Posterior vena cava (tissue), 2 donors: Measurements from ENCODE around the gene SERGEF. TPM values are rescaled to one million over a fixed set of nuclear protein-coding genes. Genes with fewer than 3 reads are reported as not detected.

Source experiments
- DNase-seq: peaks from one replicate; pipeline ENCODE4 v3.0.0-alpha.2; 2020; ENCODE audit warnings: low spot score
- intact Hi-C, 2 donors: fragments of 100-400 bp; cut with DNase I; formaldehyde crosslinking; loops; one replicate each; pipeline versions ENCODE4 v1.14.1 to v1.14.2; 2022 to 2023
- total RNA-seq, 2 donors: library from RNA; stranded (reverse); fragmentation: NEBNext Ultra II Directional; extraction: Animal tissue kit (Norgen Biotek cat#: 25700); gene quantifications; one replicate each; pipeline ENCODE4 v1.2.1, GENCODE V29; 2021
- donor health status: DM: yes; HTN: yes; CAD: no.
- donor health status: DM: yes; HTN: yes; CAD: no.

The SERGEF gene
- total RNA-seq, 2 donors from 2014 or later = 32.6 to 37.9 TPM

GRCh38 chr11:17803754-17804334 is 209.0 kb downstream of the SERGEF start:
- no peak for DNase-seq
- intact Hi-C loops = no loop called here

- intact Hi-C loops = no loop called here
- DNase-seq = no peak
These were observed 210.4 kb downstream of the SERGEF start for GRCh38 chr11:17802491-17802890.

- intact Hi-C loops = no loop called here
- no peak for DNase-seq
These were observed 211.7 kb downstream of the SERGEF start for GRCh38 chr11:17801166-17801565.

- peak; percentile 56 for DNase-seq
- intact Hi-C loops = no loop called here
These were observed 213.7 kb downstream of the SERGEF start for GRCh38 chr11:17799147-17799546.

GRCh38 chr11:17798716-17799115 is 214.1 kb downstream of the SERGEF start:
- intact Hi-C loops = no loop called here
- DNase-seq = no peak

GRCh38 chr11:17798253-17798652 is 214.6 kb downstream of the SERGEF start:
- intact Hi-C loops = no loop called here
- no peak for DNase-seq

GRCh38 chr11:17796154-17796553 is 216.7 kb downstream of the SERGEF start:
- intact Hi-C loops = no loop called here
- DNase-seq = no peak

GRCh38 chr11:17794981-17795380 is 217.9 kb downstream of the SERGEF start:
- DNase-seq = no peak
- intact Hi-C loops = loop anchor here in 1 of 2 donors (1.0 kb wide), 1 partner anchor 43 kb away; no protein-coding TSS in a partner anchor

- intact Hi-C loops = loop anchor here in 1 of 2 donors (1.0 kb wide), 1 partner anchor 41 kb away; no protein-coding TSS in a partner anchor
- DNase-seq = peak; percentile 58
These were observed 219.1 kb downstream of the SERGEF start for GRCh38 chr11:17793642-17794170.

- intact Hi-C loops = no loop called here
- peak; percentile 51 for DNase-seq
These were observed 220.7 kb downstream of the SERGEF start for GRCh38 chr11:17792161-17792560.

- DNase-seq = no peak
- intact Hi-C loops = no loop called here
These were observed 221.7 kb downstream of the SERGEF start for GRCh38 chr11:17791144-17791543.

- DNase-seq = no peak
- intact Hi-C loops = no loop called here
These were observed 222.4 kb downstream of the SERGEF start for GRCh38 chr11:17790453-17790852.

GRCh38 chr11:17788084-17788483 is 224.8 kb downstream of the SERGEF start:
- peak; percentile 69 for DNase-seq
- intact Hi-C loops = no loop called here

GRCh38 chr11:17786824-17787525 is 225.9 kb downstream of the SERGEF start:
- intact Hi-C loops = no loop called here
- peak; percentile 41 for DNase-seq

- intact Hi-C loops = no loop called here
- no peak for DNase-seq
These were observed 229.0 kb downstream of the SERGEF start for GRCh38 chr11:17783878-17784277.

GRCh38 chr11:17782603-17783337 is 230.1 kb downstream of the SERGEF start:
- intact Hi-C loops = no loop called here
- DNase-seq = peak; percentile 66

- intact Hi-C loops = no loop called here
- DNase-seq = no peak
These were observed 230.7 kb downstream of the SERGEF start for GRCh38 chr11:17782145-17782544.

GRCh38 chr11:17781626-17782025 is 231.2 kb downstream of the SERGEF start:
- intact Hi-C loops = no loop called here
- no peak for DNase-seq

- peak; percentile 46 for DNase-seq
- intact Hi-C loops = no loop called here
These were observed 231.6 kb downstream of the SERGEF start for GRCh38 chr11:17781221-17781620.

- peak; percentile 58 for DNase-seq
- intact Hi-C loops = no loop called here
These were observed 232.2 kb downstream of the SERGEF start for GRCh38 chr11:17780668-17781067.
